NCI-H774 (cell line): ENCODE data around the gene NT5C1B.

Experiments used
- DNase-seq: peaks from one replicate; lab custom pipeline; 2025; lab: John Stamatoyannopoulos, UW

Gene NT5C1B

DNA sequence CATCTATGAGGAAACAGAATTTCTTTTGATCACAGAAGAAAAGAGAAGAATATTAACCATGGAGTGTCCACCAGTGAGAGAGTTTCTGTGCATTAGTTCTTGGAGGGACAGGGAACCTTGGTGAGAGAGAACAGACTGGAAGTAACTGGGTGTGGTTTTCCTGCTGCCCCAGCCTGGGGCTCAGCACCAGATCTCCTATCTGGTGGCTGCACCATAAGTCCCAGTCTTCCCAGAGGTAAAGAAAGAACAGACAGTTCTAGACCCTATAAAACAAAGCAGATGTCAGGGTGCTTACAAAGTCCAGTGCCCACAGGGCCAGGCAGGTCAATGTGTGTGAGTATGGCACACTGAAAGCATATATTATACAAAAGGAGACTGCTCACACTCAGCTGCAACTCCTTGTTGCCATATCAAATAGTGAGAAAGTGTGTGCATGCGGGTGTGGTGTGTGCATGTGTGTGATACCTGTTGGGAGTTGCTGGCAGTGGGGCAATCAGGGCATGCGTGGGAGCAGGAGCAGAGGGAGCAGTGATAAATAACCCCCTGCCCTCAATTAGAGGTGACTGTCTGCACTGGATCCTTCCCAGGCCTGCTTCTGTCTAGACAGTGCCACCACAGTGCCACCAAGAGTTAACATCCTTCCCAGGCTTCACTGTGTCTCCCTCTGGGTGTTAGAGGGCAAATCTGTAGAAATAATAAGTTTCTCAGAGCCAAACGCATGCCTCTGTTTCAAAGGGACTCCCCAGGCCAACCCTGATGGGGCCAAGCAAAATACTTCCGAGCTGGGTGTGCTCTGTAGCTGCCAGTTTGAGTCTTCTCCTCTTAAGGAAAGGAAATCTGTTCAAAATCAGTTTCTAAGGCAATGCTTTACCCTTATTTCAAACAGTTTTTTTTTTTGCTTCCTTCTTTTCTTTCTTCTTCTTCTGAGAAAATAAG is 74.6 kb downstream of the NT5C1B start:
- DNase-seq: no peak
